GM10266 (cell line): ENCODE results near the gene BRSK2.
"Not testable (repeated sequence)": the region's sequence is repeated elsewhere in the genome, so short reads cannot be mapped to it uniquely, and the experiment has no call there.

ENCODE experiments used
- DNase-seq: peaks from one replicate; pipeline ENCODE4 v3.0.0; 2012; ENCODE audit errors: extremely low spot score
- TF ChIP-seq, protein P1 (sequence below): IDR thresholded peaks from 2 replicates; pipeline ENCODE4 v1.5.1; 2012; ENCODE audit warnings: mild to moderate bottlenecking, low read depth; ENCODE audit not compliant: control insufficient read depth, insufficient read depth; ENCODE audit errors: missing control alignments

Gene BRSK2

DNA sequence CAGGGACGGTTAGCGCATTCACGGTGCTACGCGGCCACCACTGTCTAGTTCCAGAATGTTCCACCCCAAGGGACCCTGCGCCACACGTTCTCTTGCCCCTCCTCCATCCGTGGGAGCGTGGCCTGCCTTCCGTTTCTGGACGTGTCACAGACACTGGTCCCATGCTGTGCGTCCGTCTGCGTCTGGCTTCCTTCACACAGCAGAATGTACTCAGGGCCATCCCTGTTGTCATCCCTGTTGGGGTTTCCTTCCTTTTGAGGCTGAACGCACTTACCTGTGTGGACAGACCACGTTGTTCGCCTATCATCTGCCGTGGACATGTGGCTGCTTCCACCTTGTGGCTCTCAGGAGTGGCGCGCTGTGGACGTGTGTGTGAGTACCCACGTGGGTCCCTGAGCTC is 24.9 kb downstream of the BRSK2 start:
- DNase-seq: no peak
- TF ChIP-seq, protein P1, sequence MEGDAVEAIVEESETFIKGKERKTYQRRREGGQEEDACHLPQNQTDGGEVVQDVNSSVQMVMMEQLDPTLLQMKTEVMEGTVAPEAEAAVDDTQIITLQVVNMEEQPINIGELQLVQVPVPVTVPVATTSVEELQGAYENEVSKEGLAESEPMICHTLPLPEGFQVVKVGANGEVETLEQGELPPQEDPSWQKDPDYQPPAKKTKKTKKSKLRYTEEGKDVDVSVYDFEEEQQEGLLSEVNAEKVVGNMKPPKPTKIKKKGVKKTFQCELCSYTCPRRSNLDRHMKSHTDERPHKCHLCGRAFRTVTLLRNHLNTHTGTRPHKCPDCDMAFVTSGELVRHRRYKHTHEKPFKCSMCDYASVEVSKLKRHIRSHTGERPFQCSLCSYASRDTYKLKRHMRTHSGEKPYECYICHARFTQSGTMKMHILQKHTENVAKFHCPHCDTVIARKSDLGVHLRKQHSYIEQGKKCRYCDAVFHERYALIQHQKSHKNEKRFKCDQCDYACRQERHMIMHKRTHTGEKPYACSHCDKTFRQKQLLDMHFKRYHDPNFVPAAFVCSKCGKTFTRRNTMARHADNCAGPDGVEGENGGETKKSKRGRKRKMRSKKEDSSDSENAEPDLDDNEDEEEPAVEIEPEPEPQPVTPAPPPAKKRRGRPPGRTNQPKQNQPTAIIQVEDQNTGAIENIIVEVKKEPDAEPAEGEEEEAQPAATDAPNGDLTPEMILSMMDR: no peak

DNA sequence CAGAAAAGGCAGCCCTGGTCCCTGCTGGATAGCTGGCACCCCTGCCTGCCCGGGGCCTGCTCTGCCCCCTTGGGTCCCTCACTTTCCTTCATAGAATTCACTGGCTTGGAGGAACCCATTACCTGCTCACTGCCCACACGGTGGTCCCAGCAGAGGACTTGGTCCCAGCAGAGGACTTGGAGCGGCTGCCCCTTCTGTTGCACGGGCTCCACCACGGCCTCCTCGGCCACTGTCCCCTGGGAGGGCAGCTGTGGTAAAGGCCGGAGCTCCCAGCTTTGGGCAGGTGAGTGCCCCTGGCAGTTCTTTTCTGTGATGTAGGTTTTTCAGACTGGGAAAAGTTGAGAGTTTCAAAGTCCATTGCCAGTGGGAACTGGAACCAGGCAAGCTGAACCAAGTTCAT is 25.9 kb downstream of the BRSK2 start:
- TF ChIP-seq, protein P1: no peak
- no peak for DNase-seq

DNA sequence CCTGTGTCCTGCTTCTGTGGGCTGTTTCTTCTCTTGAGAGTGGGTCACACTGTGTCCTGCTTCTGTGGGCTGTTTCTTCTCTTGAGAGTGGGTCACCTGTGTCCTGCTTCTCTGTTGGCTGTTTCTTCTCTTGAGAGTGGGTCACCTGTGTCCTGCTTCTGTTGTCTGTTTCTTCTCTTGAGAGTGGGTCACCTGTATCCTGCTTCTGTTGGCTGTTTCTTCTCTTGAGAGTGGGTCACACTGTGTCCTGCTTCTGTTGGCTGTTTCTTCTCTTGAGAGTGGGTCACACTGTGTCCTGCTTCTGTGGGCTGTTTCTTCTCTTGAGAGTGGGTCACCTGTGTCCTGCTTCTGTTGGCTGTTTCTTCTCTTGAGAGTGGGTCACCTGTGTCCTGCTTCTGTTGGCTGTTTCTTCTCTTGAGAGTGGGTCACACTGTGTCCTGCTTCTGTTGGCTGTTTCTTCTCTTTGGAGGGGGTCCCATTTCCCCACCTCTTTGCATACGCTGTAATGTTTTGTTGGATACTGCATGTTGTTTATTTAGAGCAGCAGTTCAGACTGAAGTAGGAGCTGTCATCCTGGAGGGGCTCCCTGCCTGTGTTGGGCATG is 28.6 kb downstream of the BRSK2 start:
- not testable (repeated sequence) for DNase-seq

DNA sequence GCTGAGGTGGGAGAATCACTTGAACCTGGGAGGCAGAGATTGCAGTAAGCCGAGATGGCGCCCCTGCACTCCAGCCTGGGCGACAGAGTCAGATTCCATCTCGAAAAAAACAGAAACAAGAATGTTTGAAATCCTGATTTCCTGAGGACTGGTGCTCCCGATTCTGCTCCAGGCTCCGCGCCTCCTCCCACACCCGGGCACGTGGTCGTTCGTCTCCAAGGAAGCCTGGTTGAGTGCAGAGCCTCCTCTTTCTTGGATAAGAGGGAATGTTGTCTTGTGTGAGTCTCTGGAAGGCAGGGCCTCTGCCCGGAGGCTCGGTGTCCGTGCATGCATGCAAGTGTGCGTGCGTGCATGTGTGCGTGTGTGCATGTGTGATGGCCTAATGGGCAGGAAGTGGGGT is 30.1 kb downstream of the BRSK2 start:
- TF ChIP-seq, protein P1: no peak
- DNase-seq: no peak

DNA sequence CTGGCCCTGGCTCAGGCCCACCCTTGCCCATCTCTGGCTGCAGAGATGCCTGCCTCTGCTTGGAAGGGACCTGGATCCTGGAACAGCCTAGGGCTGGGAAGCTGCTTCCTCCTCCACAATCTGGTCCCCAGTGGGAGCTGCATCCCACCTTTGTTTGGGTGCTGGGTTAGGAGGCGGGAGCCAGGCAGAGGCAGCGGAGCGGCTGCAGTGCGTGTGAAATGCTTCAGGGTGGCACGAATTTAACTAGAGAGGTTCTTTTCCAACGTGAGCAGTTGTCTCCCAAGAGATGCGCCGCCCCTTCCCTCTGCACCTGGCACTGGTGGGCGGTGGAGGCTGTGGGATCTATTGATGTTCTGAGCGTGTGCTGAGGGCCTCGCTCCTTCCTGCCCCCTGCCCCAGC is 31.6 kb downstream of the BRSK2 start:
- TF ChIP-seq, protein P1: no peak
- DNase-seq: no peak

DNA sequence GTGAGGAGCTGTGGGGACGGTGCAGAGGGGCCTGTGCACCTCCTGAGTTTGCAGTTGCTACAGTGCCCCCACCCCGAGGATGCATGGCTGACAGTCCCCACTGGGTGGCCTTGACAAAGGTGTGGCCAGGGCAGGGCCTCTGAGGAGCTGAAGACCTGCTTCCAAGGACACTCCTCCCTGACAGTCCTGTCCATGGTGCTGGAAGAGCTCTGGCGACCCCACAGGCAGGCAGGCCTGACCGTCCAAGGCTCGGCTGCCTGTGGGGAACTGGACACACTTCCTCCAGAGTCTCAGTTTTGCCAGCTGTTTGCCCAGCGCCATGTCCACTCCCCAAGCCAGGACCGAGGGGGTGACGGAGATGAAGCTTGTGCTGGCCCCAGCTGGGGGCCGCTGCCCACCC is 32.7 kb downstream of the BRSK2 start:
- DNase-seq: no peak
- TF ChIP-seq, protein P1: no peak

DNA sequence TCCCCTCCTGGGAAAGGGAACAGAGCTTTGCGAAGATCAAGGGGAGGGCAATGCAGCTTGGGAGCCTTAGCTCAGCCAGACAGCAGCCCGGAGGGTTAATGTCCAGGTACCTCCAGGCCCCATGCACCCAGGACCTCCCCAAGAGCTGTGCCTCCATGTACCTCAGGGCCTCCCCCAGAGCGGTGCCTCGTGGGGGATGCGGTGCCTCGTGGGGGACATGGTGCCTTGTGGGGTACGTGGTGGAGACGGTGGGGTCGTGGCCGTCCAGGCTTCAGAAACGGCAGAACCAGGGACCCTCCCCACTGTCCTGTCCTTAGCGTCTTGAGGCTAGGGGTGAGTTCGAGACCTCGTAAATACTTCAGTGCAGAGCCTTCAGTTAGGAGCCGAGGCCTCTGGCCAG is 33.2 kb downstream of the BRSK2 start:
- no peak for DNase-seq
- TF ChIP-seq, protein P1: no peak

DNA sequence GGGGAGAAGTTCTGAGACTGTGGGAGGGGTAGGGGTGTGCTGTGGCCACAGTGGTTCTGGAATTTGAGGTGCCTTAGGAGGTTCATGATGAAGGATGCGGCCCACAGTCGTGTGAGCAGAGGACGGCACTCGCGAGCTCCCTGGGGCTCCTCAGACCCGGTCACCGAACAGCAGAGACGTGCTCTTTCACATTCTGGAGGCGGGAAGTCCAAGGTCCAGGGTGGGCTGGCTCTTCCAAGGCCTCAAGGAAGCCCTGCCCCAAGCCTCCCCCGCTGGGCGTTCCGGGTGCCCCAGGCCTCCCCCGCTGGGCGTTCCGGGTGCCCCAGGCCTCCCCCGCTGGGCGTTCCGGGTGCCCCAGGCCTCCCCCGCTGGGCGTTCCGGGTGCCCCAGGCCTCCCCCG is 33.7 kb downstream of the BRSK2 start:
- not testable (repeated sequence) for DNase-seq
